Activated T-cell treated with anti-CD3 and anti-CD28 coated beads for 4 hours (primary cell): Measurements from ENCODE around the gene PTDSS2.

Experiments
- DNase-seq: peaks from one replicate; pipeline ENCODE4 v3.0.0-alpha.2; 2020

Gene PTDSS2

DNA sequence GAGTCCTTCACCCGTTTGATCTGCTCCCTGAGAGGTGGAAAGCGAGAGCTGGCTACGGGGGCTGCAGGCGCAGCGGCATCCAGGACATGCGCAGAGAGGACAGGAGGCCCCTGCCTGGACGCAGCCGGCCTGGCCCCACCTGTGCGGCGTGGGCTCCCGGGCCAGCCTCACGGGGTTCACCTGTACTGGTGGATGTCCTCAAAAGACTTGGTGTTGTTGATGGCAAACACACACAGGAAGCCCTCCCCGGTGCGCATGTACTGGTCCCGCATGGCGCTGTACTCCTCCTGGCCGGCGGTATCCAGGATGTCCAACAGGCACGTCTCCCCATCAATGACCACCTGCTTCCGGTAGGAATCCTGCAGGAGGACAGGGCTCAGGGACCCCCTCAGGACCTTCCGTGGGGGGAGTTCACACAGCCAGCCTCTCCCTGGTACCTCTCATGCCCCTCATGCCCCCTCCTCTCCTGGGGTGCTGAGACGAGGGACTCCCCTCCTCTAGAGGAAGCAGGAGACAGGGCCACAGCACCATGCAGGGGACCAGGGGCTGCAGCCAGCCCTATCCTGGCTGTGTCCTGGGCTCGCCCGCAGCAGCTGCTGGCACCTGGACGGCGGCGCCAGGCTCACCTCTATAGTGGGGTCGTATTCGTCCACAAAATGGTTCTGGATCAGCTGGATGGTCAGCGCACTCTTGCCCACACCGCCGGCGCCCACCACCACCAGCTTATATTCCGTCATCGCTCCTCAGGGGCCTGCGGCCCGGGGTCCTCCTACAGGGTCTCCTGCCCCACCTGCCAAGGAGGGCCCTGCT, 83.7 kb downstream of the PTDSS2 start:
- DNase-seq: no peak

DNA sequence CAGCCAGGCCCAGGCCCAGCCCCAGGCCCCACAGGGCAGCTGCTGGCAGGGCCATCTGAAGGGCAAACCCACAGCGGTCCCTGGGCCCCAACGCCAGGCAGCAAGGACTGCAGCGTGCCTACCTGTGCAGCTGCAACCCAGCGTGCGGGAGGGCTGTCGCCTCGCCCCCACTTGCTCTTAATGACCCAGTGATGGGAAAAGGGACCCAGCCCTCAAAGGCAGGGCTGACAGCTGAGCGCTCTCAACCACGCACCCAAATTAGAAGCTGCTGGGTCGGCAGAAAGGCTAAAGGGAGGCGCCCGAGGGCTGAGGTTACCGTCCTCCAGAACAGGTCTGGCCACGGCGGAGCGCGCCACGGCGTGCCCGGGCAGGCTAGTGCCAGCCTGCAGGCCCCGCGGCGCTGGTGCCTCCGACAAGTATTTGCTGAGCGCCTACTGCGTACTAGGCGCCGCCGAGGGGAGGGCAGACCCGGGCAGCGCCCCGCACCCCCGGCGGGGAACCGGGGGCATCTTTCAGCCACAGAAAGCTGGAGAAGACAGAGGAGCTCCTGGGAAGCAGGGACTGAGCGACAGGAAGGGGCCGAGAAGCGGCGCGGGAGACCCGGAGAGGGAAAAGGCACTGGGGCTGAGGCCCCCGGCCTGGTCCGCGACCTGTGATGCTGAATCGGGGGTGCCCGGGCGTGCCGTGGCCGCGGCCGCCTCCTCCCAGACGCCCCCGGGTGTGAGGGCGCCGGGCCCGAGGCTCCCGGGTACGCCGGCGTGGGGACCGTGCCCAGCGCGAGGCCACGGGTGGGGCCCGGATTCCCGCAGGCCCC, 84.5 kb downstream of the PTDSS2 start:
- DNase-seq: no peak

DNA sequence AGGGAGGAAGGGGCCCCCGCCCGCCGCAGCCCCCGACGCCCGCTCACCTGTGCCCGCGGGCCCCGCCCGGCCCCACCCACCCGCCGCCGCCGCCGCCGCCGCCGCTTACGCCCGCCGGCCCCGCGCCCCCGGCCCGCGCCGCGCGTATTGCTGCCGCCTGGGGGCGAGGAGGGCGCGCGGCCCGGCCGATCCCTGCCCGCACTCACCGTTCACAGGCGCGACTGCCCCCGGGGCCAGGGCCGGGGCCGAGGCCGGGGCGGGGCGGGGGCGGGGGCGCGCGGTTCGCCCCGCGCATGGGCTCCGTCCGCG, 85.1 kb downstream of the PTDSS2 start:
- DNase-seq: no peak

DNA sequence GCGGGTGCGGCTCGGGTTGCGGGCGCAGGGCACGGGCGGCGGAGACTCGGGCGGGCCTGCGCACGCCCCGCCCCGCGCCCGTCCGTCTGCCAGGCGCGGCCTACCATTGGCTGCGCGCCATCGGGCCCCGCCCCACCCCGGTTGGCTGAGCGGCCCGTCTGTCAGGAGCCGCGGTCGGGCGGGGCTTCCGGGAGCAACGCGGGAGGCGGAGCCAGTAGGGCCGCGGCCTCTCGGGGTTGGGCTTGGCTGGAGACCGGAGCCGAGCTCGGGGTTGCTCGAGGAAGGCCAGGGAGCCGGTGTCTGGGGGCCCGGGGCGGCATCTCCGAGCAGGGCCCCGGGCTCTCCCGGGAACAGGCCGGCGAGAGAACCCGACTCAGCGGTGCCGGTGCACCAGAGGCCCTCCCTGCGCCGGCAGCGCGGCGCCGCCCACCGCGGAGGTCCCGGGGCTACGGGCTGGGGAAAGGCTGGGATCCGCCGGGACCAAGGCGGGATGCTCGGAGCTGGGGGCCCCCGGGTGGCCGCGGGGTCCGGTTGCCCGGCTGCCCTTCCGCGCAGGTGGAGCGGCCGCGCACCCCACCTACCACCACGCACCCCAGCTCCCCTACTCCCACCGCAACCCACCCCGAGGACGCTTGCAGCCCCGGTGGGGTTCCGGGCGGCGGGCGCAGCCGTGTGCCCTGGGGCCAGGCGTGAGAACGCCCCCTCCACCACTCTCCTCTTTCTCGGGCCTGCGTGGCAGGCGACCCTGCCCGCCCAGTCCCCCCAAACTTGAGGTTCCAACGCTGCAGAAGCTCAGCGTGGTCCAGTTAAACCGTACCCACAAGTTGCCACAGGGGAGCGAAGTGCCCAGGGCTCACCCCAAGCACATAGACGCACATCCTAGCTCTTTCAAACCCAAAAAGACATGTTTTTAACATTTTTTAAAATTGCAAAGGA, 85.7 kb downstream of the PTDSS2 start, which contains the start of gene HRAS:
TSS of gene HRAS (minus strand) at position 58 of the 936 bp plus-strand sequence.
- peak; percentile 92 for DNase-seq

DNA sequence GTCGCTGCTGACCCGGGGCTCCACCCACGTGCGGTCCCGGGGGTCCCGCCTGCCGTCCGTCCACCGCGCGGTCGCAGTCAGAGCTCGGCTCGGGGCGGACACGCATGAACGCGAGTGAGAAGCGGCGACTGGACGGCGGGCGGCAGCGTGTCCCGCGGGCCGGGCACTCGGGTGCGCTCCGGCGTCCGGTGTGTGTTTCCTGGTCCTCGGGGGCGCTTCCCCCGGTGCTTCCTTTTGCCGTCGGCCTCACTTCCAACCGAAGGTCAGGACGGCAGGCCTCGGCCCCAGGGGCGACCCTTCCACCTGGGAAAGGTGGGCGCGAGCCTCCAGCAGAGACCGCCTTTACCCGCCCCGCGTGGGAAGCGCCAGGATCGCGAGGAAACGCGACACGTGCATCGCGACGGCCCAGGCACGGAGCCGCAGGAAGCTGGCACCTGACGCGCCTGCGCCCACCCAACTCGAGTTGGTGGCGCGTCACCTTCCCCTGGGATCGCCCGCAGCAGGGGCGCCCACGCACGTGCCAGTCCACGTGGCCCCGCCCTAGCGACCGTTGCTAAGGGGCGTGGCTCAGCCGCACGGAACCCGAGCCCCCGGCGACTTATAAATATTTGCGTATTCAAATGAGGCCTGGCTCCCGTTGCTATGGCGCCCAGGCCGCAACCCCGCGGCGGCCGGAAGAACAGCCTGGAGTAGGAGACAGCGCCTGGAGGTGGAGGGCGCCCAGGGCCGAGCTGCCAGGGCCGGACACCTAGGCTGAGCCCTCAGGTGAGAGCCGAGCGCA, 87.0 kb downstream of the PTDSS2 start, which contains the start of gene LRRC56:
TSS of gene LRRC56 (plus strand) at position 687 of the 781 bp plus-strand sequence. CDS start 3,158 bp downstream, outside the sequence.
- DNase-seq: peak; percentile 92

DNA sequence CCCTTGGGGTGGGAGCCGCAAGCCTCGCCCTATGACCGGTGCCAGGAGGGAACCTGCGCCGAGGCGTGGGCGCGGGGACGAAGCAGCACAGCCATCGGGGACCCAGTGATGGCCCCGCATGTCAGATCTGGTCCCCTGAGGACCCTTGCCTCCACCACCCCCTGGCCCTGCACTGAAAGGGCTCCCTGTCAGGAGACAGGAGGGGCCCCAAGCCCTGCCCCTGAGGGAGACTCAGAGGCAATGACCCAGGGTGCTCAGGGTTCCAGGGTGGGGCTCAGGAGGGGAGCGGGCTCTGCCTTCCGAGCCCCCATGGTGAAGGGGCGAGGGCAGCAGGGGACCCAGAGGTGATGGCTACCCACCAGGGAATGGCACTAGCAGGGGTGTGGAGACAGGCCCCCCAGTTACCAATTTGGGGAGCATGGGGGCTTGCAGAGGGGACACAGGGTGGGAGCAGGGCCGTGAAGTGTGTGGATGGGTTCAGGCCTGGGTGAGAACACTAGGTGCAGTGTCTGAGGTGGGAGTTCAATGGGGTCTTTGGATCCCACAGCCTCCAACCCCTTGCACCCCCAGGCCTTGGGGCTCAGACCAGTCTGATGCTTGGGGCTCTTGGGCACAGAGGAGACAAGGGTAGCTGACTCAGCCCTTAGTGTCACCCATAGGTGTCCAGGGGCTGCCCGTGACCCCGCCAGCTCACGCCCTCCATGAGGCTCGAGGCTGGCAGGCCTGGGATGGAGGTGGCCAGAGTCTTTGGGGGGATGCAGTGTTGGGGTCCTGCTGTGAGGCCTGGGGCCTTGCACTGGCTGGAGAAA, 87.7 kb downstream of the PTDSS2 start:
- DNase-seq: no peak

DNA sequence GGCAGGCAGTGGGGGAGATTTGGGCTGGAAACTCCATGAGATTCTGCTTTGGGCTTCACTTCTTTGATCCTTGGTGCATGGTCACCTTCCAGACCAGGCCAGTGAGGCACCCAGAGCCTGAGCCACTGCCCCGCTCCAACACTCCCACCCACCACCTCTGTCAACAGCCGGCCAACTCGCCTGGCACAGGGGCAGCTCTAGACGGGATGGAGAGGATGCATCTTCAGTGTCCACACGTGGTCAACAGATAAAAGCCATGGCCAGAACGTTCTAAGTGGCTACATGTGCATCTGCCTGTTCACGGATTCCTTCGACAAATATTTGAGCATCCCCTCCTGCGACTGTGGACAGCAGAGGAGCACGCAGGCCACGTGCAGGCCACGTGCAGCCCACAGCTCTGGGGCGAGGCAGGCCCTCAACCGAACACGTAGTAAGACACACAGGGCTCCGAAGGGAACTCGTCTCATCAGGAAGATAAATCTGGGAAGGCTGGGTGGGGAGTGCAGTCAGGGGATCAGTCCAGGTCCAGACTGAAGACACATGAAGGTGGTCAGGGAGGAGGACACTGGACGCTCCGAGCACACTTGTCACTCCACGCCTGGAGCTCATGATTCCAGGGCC, 88.5 kb downstream of the PTDSS2 start:
- no peak for DNase-seq

DNA sequence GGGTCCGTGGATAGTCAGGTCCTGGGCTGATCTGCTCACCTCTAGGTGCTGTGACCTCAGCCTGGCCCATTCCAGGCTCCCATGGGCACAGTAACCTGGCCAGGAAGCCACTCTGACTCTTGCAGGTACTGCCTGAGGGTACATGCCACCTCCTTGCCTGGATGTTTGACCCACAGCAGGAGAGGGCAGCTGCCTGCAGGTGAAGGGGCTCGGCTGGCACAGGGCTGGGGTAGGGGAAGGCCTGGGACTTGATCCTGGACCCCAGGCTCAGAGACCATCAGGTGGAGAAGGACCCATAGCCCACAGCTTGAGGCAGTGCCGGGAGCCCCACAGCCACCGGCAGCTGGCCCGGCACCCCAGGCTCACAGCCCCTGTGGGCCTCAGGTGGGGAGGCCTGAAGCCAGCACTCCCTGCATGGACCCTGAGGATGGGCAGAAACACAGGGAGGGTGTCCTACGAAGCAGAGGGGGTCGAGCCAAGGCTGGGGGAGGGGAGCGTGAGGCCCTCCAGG, 89.9 kb downstream of the PTDSS2 start:
- DNase-seq: no peak
